HG02938 (cell line): ENCODE data around the gene RASA1.
"Not testable (repeated sequence)": the region's sequence is repeated elsewhere in the genome, so short reads cannot be mapped to it uniquely, and the experiment has no call there.

ENCODE experiments used
- ATAC-seq: cut with Tn5 transposase; IDR thresholded peaks from one replicate; pipeline ENCODE4 v1.9.1; 2021; ENCODE audit warnings: mild to moderate bottlenecking, moderate library complexity; ENCODE audit not compliant: unreplicated experiment

The RASA1 gene

DNA sequence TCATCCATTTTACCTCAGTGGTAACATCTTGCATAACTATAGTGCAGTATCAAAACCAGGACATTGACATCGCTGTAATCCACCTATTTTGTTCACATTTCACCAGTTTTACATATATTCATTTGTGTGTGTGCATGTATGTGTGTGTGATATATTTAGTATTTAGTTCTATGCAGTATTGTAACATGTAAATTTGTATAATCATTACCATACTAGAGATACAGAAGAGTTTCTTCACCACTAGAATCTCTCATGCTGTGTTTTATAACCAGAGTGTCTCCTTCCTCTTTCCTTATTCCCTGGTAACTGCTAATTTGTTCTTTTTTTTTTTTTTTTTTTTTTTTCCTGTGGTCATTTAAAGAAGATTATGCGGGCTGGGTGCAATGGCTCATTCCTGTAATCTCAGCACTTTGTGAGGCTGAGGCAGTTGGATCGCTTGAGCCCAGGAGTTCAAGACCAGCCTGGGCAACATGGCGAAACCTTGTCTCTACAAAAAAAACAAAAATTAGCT is 11.0 kb downstream of the RASA1 start:
- no peak for ATAC-seq

DNA sequence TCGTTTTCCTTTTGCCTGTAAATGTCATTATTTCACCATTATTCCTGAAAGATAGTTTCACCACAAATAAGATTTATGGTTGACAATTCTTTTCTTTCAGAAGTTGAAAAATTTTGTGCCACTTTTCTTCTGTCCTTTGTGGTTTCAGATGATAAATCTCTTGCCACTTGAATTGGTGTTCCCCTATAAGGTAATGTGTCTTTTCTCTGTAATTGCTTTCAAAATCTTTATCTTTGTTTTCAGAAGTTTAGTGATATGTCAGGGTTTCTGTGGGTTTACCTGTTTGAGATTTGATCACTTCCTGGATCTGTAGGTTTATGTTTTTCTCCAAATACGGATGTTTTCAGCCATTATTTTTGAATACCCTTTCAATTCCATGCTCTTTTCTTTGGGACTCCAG is 14.6 kb downstream of the RASA1 start:
- no peak for ATAC-seq

DNA sequence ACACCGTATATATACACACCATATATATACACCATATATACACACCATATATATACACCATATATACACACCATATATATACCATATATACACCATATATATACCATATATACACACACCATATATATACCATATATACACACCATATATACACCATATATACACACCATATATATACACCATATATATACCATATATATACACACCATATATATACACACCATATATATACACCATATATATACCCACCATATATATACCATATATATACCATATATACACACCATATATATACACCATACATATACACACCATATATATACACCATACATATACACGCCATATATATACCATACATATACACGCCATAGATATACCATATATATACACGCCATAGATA is 19.6 kb downstream of the RASA1 start:
- ATAC-seq = not testable (repeated sequence)

DNA sequence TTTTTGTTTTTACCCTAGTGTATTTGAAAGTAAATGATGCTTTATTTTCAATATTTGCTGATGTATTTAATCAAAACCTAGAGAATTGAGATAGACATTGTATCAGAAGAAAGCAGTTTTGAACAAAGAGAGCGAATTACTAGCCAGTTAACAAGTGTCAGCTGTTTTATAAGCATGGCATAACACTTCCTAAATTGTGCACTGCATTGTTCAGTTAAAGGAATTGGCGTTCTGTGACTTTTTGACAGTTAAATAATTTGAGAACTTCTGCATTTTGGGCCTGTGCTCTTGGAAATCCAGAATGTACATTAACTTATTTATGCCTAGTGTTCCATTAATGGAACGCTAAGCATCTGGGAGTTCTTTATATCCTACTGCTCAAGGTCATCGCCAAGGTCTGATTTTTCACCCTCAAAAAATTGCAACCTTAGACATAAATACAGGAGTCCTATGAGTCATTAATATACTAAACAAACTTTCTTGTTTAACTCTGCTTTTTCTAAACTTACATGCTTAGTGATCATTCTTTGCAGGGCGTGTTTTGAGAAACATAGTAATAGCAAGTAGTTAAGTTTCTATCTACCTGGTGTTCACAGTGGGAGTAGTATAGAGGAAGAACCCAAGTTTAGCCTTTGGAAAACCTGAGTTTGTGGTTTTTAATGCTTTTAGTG is 31.1 kb downstream of the RASA1 start:
- ATAC-seq = no peak

DNA sequence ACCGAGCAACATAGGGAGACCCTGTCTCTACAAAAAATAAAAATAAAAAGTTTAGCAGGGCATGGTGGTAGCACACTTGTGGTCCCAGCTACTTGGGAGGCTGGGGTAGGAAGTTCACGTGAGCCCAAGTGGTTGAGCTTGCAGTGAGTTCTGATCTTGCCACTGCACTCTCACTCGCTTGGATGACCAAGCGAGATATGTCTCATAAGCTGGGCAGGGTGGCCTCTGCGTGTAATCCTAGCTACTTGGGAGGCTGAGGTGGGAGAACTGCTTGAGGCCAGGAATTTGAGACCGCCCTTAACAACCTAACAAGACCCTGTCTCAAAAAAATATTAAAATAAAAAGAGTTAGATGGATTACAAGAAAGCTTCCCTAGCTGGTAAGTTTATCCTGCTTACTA is 32.5 kb downstream of the RASA1 start:
- no peak for ATAC-seq

DNA sequence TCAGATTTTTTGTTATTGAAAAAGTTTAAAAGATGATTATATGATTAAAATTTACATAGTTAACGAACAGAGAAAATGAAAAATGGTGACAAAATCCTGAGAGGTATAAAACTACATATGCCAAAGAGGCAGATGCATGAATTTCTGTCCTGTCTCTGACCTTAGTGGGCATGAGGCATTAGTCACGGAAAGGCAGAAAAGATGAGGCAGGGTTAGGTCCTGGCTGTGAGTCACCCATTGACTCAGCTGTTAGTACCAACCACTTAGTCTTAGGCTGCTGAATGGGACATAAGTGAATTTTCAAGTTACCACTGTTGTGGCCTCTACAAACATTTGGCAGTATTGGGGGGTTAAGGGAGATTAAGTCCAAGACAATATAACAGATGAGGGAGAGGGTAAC is 33.1 kb downstream of the RASA1 start:
- no peak for ATAC-seq

DNA sequence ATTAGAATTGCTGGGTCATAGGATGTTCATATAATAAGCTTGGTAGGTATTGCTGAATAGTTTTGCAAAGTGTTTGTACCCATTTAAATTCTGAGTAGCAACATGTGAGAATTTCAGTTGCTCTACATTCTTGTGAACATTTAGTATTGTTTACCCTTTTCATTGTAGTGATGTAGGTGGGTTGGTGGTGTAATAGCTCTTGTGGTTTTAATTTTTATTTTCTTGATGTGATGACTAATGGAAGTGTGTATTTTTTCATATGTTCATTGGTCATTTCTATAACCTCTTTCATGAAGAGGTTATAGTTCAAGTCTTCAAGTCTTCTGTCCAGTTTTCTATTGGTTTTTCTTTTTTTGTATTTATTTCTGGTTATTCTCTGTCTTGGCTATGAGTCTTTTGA is 34.4 kb downstream of the RASA1 start:
- ATAC-seq = no peak

DNA sequence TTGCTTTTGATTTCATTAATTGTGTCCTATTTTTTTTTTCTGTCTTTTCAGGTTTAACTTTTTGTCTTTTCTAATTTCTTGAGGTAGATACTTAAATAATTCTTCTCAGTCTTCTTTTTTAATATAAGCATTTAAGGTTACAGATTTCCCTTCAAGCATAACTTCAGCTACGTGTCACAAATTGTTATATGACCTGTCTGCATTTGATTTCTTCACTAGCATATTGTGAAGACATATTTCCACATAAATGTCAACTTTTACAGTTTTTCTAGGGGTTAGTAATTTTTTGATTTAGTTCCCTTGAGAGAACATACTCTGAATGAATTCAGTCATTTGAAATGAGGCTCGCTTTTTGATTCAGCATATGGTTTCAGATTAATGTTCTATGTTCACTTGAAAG is 35.6 kb downstream of the RASA1 start:
- no peak for ATAC-seq

DNA sequence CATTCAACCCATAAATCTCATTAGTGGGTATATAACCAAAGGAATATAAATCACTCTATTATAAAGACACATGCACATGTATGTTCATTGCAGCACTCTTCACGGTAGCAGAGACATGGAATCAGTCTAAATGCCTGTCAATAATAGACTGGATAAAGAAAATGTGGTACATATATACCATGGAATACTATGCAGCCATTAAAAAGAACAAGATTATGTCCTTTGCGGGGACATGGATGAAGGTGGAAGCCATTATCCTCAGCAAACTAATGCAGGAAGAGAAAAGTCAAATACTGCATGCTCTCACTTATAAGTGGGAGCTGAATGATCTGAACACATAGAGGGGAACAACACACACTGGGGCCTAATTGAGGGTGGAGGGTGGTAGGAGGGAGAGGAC is 38.4 kb downstream of the RASA1 start:
- not testable (repeated sequence) for ATAC-seq

DNA sequence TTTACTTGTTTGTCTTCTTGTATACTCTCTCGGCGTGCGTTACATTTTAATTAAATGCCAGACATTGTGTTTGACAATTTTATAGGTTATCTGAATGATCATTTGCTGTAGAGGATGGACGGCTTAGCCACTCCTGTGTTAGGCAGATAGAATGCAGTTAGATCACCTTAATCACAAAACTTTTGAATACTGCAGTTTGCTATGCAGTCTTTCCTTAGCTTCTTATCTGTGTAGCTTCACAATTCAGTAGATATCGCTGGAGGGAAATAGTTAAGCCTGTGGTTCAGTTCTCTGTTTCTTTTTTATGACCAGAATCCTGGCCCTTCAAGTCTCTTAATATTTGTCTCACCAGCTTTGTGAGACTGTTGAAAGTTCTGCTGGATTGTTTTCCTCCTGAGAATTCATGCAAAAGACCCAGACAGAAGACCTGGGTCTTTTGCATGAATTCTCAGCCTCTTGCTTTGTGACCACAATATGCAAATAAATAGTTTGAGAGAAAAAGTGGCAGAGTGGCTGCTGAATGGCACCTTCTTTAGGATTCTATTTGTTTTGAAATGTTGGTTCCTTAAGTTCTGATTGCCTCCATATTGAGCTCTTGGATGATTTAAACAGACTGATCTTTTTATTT is 40.2 kb downstream of the RASA1 start:
- ATAC-seq = peak; percentile 89

DNA sequence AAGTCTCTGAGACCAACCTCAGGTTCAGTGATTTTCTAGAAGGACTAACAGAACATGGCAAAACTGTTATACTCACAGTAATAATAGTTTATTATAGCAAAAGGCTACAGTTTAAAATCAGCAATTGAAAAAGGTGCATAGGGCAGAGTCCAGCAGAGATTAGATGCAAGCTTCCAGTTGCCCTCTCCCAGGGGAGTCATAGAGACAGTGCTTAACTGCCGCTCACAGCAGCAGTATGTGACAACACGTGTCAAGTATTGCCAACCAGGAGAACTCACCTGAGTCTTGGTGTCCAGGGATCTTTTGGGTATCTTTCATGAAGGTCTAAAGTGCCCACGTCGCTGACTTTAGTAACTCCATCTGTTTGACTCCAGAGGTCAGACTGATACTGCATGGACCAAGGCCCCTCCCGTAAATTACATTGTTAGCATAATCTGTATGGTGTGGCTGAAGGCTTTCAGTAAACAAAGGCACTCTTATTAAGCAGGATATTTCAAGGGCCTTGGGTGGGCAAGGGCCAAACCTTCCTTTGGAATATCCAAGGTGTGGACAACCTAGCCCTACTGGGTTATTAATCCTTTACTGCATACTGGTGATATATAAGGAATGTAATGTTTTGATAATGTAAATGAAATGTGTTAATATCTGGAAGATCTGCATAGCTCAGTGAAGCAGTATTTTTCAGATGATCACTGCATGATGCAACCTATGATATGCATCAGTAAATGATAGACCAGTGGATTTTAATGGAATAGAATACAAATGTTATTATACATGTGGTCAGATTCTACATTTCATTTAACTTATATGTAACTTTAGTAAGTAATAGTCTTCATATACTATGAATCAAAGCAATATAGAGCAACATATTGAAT is 44.0 kb downstream of the RASA1 start:
- ATAC-seq = no peak

DNA sequence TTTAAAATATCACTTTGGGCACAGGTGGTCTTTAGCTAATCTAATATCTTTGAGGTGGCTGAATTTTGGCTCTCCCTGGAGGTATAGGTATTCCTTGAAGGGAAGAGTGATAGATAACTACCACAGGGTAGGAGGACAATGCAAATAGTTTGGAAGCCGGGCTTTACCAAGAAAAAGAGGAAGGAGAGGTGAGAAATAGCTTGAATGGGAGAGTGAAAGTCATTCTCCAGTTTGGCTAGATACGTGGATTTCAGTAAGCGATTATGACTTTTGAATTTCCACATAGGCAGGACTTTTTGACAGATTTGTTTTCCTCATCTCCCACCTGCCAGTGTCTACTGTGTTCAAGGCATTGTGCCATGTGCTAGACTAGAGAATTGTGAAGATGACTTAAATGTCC is 45.5 kb downstream of the RASA1 start:
- ATAC-seq = no peak

DNA sequence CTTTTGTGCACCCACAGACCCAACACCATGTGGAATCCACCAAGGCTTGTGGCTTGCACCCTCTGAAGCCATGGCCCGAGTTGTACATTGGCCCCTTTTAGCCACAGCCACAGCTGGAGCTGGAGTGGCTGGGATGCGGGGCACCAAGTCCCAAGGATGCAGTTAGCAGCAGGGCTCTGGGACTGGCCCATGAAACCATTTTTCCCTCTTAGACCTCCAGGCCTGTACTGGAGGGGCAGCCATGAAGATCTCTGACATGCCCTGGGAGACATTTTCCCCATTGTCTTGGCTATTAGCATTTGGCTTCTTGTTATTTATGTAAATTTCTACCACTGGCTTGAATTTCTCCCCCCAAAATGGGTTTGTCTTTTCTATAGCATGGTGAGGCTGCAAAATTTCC is 51.8 kb downstream of the RASA1 start:
- ATAC-seq = no peak

DNA sequence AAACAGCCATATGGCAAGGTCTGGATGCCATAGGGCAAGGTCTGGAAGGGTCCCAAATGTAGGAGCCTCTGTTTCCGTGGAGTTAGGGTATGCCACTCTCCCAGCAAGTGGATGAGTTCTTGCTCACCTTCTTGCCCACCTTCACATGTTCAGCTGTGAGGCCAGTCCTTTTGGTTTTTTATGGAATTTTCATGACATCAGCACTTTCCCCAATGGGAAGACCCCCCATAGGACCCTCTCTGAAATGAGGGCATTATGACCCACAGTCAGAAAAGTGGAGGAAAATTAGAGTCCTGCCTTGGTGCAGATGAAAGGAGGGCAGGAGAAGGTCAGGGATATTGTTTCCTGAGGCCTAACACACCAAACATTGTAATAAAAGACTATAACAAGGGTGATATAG is 53.9 kb downstream of the RASA1 start:
- ATAC-seq = no peak

DNA sequence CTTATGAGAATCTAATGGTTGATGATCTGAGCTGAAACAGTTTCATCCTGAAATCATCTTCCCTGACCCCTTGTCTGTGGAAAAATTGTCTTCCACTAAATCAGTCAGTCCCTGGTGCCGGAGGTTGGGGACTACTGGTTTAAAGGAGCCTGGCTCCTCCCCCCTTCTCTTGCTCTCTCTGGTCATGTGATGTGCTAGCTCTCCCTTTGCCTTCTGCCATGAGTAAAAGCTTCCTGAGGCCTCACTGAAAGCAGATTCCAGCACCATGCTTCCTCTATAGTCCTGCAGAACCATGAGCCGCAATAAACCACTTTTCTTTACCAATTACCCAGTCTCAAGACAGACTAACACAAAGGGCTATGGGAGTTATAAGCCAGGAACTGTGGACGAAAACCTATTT is 54.7 kb downstream of the RASA1 start:
- no peak for ATAC-seq

DNA sequence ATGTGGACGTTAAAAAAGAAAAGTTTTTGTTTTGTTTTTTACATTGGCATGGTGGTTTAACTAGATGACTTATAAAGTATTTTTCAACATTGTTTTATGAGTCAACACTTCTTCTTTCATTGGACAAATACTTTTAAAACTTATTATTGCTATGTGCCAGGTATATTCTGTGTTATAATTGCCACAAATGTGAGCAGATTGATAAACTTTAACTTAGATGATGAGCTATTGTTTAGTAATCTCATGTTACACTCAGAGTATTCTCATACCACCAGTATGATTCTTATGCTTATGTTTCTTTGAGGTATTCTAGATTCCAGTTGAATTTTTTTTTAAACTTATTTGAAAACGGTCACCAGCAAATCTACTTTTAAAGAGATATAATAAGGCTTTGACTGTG is 60.3 kb downstream of the RASA1 start:
- ATAC-seq = no peak

DNA sequence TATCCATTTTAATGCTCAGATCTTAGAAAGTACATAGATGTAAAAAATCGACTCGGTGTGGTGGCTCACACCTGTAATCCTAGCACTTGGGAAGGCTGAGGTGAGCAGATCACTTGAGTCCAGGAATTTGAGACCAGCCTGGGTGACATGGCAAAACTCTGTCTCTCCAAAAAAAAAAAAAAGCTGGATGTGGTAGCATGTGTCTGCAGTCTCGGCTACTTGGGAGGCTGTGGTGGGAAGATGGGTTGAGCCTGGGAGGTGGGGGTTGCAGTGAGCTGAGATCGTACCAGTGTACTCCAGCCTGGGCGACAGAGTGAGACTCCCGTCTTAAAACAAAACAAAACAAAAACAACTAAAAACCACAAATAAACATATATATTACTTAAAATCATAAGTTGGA is 61.4 kb downstream of the RASA1 start:
- no peak for ATAC-seq

DNA sequence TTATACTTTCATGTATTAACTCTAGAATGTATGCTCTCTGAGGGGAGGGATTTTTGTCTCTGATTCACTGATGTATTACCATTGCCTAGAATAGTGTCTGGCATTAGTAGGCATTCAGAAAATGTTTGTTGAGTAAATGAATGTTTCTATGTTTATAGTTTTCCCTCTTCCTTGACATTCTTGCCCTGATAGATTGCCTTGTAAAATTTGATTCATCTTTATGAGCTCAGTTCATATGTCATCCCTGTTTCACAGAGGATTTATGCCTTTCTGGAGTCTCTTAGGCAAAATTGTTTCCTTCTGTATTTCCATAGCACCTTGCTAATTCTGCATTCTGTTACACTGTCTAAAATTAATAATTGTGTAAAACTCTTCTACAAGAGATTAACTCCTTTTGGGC is 72.3 kb downstream of the RASA1 start:
- ATAC-seq = no peak

DNA sequence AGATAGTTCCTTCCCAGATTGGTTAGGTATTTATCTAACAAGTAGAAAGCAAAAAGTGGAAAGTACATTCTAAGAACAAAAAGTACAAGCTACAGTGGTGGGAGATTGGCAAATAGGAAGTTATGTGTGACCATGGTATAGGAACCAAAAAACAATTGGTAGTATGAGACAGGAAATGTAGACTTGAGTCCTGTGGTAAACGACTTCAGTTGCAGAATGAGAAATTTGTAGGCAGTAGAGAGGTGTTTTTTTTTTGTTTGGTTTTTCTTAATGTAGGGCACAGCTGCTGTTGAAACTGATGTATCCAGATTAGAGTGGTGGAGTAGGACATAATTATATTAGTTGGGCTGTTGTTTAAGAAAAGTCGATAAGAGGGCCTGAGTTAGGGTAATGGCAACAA is 73.0 kb downstream of the RASA1 start:
- ATAC-seq = peak; percentile 100

DNA sequence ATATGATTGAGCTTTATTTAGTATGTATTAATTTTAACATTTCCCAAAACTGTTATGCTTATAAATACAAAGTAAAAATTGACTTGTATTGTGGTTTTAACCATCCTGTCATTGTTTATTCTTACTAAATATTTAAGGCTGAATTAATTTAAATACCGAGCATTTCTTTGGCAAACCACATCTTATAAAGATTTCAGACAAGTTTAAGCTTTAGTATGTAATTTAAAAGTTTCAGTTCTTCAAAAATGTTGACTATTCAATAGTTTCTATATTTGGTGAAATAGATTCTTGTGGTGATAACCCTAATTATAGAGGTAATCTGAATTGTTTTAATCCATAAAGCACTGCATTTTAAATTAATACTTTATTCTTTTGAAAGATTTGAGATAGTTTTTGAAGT is 79.6 kb downstream of the RASA1 start:
- peak; percentile 70 for ATAC-seq

DNA sequence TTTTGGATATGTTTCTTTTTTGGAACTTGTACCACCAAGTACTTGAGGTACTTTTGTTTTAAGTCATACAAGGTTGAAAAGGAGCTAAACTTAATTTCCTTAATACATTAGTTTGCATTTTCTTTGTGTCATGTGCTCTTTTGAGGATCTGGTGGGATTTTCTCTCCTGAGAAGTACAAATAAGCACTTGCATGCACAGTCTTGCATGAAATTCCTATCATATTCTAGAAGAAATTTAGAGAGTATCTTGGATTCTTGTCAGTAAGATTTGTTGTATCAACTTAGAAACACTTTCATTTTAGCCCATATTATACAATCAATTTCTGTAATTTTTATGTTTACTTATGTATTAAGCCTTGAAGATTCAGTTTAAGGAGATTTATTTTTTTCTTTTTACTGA is 80.2 kb downstream of the RASA1 start:
- no peak for ATAC-seq

DNA sequence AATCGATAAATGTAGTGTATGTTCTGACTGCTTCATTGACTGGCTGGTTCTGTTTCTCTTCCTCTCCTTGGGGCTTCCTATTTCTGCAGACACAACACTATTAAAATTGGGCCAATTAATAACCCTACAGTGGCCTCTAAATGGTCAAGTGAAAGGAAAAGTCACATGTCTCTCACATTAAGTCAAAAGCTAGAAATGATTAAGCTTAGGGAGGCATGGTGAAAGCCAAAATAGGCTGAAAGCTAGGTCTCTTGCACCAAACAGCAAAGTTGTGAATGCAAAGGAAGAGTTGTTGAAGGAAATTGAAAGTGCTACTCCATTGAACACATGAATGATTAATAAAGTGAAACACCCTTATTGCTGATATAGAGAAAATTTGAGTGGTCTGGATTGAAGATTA is 86.8 kb downstream of the RASA1 start:
- peak; percentile 87 for ATAC-seq
